Measurements from ENCODE around the gene COL6A2. TPM values are rescaled to one million over a fixed set of nuclear protein-coding genes. Genes with fewer than 3 reads are reported as not detected.

Gene COL6A2
- polyA plus RNA-seq, 1 of the 3 experiments (the other 2 are of a cell fraction) = 108 TPM

DNA sequence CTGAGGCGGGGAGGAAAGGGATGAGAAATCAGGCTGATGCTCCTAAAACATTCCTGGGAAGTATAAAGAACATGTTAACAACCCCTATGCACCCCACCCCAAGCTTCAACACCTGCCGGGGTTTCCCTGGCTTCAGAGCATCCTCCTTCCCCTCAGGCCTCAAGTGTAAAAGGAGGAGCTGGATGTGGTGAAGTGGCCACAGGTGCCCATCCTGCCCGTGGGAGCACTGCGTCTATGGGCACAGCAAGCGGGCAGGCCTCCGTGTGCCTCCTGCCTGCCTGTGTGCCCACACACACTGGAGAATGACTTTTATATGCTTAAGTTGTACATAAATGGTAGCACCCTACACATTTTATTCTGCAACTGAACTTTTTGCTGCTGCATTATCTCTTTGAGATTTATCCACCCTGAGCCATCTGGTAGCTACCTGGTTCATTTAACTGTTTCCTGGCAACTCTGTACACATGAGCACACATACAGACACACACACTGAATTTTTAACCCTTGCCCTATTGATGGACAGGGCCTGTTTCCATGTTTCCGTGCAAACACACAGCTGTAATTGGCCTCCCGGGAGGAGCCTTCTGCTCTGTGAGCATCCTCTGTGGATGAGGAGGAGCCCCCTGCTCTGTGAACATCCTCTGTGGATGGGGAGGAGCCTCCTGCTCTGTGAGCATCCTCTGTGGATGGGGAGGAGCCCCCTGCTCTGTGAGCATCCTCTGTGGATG, 70.9 kb downstream of the COL6A2 start:
- Histone ChIP-seq H3K9ac (no peak overlapping the region), H3K36me3 (replicated peaks in 1 of 2; ENCODE audit: control insufficient read depth in 1 of 2, insufficient read depth in 2 of 2, low read length in 1 of 2) (no peaks in the 10 kb centered on the region), H3F3A (replicated peaks; ENCODE audit: insufficient read depth) (no peaks in the 10 kb centered on the region), H3K9me3 (no peaks in the 10 kb centered on the region), H3K4me1 (ENCODE audit: control insufficient read depth in 1 of 2, insufficient read depth in 2 of 2, low read depth in 1 of 2, low read length in 1 of 2) (no peaks in the 10 kb centered on the region), H3K79me2 (ENCODE audit: insufficient read depth) (no peaks in the 10 kb centered on the region), H3K27me3 (ENCODE audit: insufficient read depth) (no peaks in the 10 kb centered on the region), H2AFZ (ENCODE audit: low read depth) (no peak overlapping the region), H3K9me2 (no peaks in the 10 kb centered on the region; the same call in 1 of the 2 replicates), H3K27ac (ENCODE audit: low read depth in 2 of 2, low read length in 1 of 2) (no peak overlapping the region), H3K4me3 (ENCODE audit: low read depth in 2 of 2, low read length in 1 of 2) (no peak overlapping the region), H4K20me1 (ENCODE audit: insufficient read depth) (no peaks in the 10 kb centered on the region), H3K4me2 (no peak overlapping the region)
- CTCF ChIA-PET = interaction anchor here (0.8 to 2.0 kb wide), 3 partner anchors 16 to 25 kb away, joined by 3 to 7 read pairs (median 6); no protein-coding TSS in a partner anchor
- no peak for DNase-seq
- TF ChIP-seq MEF2A (IDR thresholded peaks at IDR 0.05; ENCODE audit: borderline replicate concordance, low read depth) (no peak), YY1 (IDR thresholded peaks at IDR 0.05; ENCODE audit: low read depth) (no peak), TAF1 (IDR thresholded peaks at IDR 0.05; ENCODE audit: borderline replicate concordance, low read depth, low read length) (no peak), SMC3 (IDR thresholded peaks at IDR 0.05; ENCODE audit: low read depth, low read length) (no peak), NRF1 (IDR thresholded peaks at IDR 0.05; ENCODE audit: low read depth, low read length) (no peak), SIN3A (IDR thresholded peaks at IDR 0.05; ENCODE audit: borderline replicate concordance, low read depth, low read length) (no peak), RFX5 (IDR thresholded peaks at IDR 0.05; ENCODE audit: low read length) (no peak), EP300 (IDR thresholded peaks at IDR 0.05; ENCODE audit: borderline replicate concordance in 1 of 2, low read depth in 1 of 2, low read length in 1 of 2) (no peak), EZH2phosphoT487 (IDR thresholded peaks at IDR 0.05; ENCODE audit: borderline replicate concordance, low read depth) (no peak), FOSL2 (IDR thresholded peaks at IDR 0.05; ENCODE audit: borderline replicate concordance, low read depth) (no peak), CHD2 (IDR thresholded peaks at IDR 0.05; ENCODE audit: low read length, partially characterized antibody) (no peak), RCOR1 (IDR thresholded peaks at IDR 0.05; ENCODE audit: low read length) (no peak), POLR2AphosphoS5 (IDR thresholded peaks at IDR 0.05; ENCODE audit: low read depth, low read length) (no peak)
- TF ChIP-seq, protein P1, sequence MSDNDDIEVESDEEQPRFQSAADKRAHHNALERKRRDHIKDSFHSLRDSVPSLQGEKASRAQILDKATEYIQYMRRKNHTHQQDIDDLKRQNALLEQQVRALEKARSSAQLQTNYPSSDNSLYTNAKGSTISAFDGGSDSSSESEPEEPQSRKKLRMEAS (IDR thresholded peaks at IDR 0.05; ENCODE audit: low read depth) = no peak
- TF ChIP-seq, protein P2, sequence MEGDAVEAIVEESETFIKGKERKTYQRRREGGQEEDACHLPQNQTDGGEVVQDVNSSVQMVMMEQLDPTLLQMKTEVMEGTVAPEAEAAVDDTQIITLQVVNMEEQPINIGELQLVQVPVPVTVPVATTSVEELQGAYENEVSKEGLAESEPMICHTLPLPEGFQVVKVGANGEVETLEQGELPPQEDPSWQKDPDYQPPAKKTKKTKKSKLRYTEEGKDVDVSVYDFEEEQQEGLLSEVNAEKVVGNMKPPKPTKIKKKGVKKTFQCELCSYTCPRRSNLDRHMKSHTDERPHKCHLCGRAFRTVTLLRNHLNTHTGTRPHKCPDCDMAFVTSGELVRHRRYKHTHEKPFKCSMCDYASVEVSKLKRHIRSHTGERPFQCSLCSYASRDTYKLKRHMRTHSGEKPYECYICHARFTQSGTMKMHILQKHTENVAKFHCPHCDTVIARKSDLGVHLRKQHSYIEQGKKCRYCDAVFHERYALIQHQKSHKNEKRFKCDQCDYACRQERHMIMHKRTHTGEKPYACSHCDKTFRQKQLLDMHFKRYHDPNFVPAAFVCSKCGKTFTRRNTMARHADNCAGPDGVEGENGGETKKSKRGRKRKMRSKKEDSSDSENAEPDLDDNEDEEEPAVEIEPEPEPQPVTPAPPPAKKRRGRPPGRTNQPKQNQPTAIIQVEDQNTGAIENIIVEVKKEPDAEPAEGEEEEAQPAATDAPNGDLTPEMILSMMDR (IDR thresholded peaks at IDR 0.05) = no peak
- TF ChIP-seq, protein P3, sequence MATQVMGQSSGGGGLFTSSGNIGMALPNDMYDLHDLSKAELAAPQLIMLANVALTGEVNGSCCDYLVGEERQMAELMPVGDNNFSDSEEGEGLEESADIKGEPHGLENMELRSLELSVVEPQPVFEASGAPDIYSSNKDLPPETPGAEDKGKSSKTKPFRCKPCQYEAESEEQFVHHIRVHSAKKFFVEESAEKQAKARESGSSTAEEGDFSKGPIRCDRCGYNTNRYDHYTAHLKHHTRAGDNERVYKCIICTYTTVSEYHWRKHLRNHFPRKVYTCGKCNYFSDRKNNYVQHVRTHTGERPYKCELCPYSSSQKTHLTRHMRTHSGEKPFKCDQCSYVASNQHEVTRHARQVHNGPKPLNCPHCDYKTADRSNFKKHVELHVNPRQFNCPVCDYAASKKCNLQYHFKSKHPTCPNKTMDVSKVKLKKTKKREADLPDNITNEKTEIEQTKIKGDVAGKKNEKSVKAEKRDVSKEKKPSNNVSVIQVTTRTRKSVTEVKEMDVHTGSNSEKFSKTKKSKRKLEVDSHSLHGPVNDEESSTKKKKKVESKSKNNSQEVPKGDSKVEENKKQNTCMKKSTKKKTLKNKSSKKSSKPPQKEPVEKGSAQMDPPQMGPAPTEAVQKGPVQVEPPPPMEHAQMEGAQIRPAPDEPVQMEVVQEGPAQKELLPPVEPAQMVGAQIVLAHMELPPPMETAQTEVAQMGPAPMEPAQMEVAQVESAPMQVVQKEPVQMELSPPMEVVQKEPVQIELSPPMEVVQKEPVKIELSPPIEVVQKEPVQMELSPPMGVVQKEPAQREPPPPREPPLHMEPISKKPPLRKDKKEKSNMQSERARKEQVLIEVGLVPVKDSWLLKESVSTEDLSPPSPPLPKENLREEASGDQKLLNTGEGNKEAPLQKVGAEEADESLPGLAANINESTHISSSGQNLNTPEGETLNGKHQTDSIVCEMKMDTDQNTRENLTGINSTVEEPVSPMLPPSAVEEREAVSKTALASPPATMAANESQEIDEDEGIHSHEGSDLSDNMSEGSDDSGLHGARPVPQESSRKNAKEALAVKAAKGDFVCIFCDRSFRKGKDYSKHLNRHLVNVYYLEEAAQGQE (IDR thresholded peaks at IDR 0.05; ENCODE audit: low read depth, low read length) = no peak
- TF ChIP-seq, protein P4, sequence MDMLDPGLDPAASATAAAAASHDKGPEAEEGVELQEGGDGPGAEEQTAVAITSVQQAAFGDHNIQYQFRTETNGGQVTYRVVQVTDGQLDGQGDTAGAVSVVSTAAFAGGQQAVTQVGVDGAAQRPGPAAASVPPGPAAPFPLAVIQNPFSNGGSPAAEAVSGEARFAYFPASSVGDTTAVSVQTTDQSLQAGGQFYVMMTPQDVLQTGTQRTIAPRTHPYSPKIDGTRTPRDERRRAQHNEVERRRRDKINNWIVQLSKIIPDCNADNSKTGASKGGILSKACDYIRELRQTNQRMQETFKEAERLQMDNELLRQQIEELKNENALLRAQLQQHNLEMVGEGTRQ (IDR thresholded peaks at IDR 0.05; ENCODE audit: borderline replicate concordance, low read depth, low read length) = no peak
- TF ChIP-seq, protein P5, sequence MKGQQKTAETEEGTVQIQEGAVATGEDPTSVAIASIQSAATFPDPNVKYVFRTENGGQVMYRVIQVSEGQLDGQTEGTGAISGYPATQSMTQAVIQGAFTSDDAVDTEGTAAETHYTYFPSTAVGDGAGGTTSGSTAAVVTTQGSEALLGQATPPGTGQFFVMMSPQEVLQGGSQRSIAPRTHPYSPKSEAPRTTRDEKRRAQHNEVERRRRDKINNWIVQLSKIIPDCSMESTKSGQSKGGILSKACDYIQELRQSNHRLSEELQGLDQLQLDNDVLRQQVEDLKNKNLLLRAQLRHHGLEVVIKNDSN (IDR thresholded peaks at IDR 0.05; ENCODE audit: borderline replicate concordance, low read depth) = no peak
- TF ChIP-seq, protein P6, sequence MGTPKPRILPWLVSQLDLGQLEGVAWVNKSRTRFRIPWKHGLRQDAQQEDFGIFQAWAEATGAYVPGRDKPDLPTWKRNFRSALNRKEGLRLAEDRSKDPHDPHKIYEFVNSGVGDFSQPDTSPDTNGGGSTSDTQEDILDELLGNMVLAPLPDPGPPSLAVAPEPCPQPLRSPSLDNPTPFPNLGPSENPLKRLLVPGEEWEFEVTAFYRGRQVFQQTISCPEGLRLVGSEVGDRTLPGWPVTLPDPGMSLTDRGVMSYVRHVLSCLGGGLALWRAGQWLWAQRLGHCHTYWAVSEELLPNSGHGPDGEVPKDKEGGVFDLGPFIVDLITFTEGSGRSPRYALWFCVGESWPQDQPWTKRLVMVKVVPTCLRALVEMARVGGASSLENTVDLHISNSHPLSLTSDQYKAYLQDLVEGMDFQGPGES (IDR thresholded peaks at IDR 0.05; ENCODE audit: low read depth, low read length) = no peak
- POLR2A ChIA-PET = no interaction called here
- WGBS (ENCODE audit: low lambda C conversion rate) = 66% methylated on average over 8 of the region's 8 CpGs

Measured in SK-N-SH (cell line).